ENCODE data around the gene EPS8L2. TPM values are rescaled to one million over a fixed set of nuclear protein-coding genes. Genes with fewer than 3 reads are reported as not detected.

EPS8L2 gene
- 12.3 and 12.6 TPM in 2 replicates for total RNA-seq

GRCh38 chr11:705646-706438 is at the start of gene EPS8L2:
Gene EPS8L2, plus strand, starts transcription at chr11:706231. Its CDS starts 3,177 bp downstream, at chr11:709408.
- intact Hi-C loops (cut with micrococcal nuclease): no loop called here

DNA sequence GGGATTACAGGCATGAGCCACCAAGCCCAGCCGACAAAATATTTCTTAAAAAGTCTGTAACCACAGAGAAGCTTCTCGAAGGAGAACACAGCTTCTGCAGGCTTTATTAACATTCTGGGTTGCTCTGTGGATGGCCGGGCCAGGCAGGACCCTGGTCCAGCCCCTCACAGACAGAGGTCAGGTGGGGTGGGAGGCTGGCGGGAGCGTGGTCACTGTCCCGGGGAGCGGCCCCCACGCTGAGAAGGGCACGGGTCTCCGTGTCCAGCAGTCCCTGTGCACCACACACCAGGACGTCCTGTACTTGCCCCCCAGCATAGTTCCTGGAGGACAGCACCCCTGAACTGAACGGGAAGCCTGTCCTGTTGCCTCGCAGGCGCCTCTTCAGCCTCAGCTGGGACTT is 49.6 kb upstream of the EPS8L2 start:
- intact Hi-C loops (cut with micrococcal nuclease): no loop called here

- intact Hi-C loops (cut with micrococcal nuclease): no loop called here
These were observed 49.2 kb upstream of the EPS8L2 start for GRCh38 chr11:656866-657265.

GRCh38 chr11:657691-658126 is 48.3 kb upstream of the EPS8L2 start:
- intact Hi-C loops (cut with micrococcal nuclease): no loop called here

- intact Hi-C loops (cut with micrococcal nuclease): no loop called here
These were observed 46.4 kb upstream of the EPS8L2 start for GRCh38 chr11:659532-660085.

DNA sequence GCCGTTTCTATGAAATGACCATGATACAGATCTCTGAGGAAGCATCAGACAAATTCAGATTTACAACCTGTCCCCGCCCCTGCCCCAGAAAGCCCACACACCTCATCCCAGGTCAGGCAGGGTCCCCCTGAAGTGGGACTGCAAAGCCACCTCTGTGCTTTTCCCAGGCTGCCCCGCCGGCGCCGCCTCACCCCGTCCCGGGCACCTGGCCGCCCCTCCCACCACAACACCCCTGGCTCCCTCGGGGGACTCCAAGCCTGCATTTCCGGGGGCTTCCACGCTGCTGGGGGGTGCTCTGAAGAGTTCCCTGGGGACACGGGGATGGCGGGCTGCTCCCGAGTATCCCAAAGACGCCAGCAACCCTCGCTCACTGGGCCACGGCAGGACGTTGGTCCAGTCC is 45.8 kb upstream of the EPS8L2 start:
- intact Hi-C loops (cut with micrococcal nuclease): no loop called here

DNA sequence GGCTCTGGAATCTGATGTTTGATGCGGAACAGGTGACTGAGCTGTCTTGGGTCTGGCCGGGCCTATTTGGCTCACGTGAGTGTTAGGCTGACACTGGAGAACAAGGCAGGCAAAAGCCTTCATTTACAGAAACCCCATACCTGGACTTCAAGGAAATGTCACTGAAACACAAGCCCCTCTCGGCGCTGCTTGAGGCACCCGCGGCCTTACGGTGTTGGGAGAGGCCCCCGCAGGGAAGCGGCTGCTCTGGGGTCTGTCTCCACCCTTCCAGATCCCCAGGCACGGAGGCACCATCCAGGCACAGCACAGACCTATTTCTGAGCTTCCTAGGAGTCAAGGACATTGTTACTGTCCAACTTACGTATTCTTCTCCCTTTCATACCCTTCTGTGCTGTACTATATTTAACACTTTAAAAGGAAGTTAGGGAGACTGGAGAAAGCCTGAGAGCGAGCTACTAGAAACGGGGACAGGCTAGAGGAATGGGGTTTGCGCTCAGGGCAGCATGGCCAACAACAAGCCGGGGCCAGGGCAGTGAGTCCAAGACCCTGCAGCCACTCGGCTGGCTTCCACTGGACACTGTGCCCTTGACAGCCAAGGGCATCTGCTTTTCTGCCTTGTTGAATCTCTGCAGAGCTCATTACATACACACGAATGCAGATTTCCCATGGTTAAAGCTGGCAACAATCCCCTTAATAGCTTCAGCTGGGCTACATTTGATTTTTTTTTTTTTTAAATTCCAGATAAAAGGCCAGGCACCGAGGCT is 45.2 kb upstream of the EPS8L2 start:
- intact Hi-C loops (cut with micrococcal nuclease): no loop called here

DNA sequence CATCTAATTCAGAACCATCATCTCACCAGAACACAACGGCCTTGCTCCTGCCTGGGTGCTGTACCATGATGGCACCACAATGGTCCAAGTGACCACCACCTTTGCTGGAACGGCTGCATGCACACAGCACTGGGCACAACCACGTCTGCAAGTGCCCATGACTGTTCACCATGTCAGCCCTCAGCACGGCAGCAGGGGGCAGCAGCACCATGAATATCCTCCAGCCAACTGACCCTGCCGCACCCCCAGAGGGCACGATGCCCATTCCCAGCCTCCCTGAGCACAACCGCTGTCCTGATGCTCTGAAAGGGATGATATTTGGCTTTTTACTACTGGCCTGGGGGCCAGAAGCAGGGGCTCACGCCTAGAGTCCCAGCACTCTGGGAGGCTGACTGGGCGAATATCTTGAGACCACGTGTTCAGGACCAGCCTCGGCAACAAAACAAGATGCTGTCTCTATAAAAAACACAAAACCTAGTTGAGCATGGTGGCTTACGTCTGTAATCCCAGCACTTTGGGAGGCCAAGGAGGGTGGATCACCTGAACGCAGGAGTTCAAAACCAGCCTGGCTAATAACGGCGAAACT is 43.2 kb upstream of the EPS8L2 start:
- intact Hi-C loops (cut with micrococcal nuclease): loop anchor here (1.0 kb wide), 1 partner anchor 61 kb away; no protein-coding TSS in a partner anchor

DNA sequence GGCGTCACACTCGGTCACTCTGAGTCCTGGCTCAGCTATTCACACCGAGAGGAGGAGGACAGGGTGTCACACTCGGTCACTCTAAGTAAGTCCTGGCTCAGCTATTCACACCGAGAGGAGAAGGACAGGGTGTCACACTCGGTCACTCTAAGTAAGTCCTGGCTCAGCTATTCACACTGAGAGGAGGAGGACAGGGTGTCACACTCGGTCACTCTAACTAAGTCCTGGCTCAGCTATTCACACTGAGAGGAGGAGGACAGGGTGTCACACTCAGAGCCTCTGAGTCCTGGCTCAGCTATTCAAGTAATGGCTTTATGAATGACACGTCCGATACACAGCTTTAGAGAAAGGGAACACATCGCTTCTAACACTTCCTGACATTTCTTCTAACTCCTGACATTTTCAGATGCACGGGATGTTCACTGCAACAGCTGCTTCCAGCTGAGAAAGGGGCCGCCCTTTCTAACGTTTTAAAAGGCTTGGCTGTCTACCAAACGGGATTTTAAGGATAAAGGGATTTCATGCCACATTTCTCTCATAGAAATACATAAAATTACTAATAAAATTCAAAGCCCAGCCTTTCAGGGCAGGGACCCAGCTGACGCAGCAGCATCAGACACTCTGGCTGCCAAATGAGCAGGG is 40.8 kb upstream of the EPS8L2 start:
- intact Hi-C loops (cut with micrococcal nuclease): no loop called here

- intact Hi-C loops (cut with micrococcal nuclease): no loop called here
These were observed 40.2 kb upstream of the EPS8L2 start for GRCh38 chr11:665704-666281.

DNA sequence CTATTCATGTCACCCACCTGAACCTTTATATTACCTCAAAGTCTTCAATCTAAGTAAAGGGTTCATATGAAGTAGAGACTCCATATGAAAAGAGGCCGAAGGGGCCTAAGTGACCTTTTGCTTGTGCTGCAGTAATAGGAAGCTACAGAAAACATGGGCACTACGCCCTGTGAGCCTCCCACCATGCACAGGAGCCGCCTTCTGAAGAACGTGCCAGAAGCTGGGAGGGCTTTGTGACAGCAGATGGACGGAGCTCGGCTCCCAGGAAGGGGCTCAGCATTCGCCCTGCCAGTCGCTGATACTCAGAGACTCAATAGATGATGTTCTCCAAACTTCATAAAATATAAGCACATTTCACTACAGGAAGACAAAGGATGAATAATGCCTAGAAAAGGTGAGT is 32.2 kb upstream of the EPS8L2 start:
- intact Hi-C loops (cut with micrococcal nuclease): no loop called here

DNA sequence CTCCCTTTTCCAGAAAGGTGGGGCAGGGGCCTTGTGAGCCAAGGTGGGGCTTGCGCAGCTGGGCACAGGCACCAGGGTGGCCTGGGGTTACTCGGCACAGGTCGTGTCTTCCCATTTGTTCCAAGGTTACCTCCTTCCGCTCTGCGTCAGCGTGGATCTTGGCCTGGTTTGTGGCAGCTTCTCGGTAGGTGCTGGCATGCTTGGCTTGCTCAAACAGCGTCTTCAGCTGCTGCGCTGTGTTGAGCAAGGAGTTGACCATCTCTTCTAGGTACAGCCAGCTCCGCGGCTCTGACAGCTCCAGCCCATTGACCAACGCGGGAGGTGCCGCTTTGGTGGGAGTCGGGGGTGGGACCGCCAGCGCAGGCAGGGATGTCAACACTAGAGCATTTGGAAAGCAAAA is 31.6 kb upstream of the EPS8L2 start:
- intact Hi-C loops (cut with micrococcal nuclease): no loop called here

- intact Hi-C loops (cut with micrococcal nuclease): no loop called here
These were observed 27.7 kb upstream of the EPS8L2 start for GRCh38 chr11:678297-678696.

DNA sequence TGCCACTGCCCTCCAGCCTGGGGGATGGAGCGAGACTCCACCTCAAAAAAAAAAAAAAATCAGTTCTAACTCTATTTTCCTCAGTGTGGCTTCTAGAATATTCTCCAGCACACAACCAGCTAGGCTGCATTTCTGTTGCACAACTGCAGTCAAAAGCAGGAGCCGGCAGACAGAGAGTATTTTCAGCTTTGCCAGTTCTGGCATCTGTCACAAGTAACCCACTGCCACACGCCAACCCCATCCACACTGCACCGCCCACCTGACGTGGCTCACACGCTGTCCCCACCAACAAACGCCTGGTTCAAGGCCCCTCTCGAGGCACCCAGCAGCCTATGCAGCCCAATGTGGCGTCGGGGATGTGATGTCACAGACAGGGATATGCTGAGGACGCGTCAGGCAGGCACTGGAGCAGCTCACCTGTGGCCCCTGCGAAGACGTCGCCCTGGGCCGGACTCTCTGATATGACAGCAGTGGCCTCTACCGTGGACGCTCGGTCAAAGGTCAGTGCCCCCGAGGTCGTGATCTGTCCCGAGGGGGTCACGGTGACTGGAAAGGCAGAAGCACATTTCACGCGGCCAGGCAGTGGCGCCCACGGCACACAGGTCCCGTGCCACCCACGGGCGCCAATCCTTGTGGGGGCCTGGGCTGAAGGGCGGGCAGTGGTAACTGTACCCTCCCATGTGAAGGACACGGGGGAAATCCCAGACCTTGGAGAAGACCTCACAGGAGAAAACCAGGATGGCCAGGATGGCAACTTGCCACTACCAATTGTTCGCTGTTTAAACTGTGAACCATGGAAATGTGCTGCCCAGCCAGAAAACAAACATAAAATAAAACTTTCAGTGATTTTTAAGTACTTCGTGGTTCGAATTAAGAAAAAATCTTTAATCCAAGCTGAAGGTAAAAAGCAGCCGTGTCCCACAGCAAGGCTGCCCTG is 26.5 kb upstream of the EPS8L2 start:
- intact Hi-C loops (cut with micrococcal nuclease): no loop called here

DNA sequence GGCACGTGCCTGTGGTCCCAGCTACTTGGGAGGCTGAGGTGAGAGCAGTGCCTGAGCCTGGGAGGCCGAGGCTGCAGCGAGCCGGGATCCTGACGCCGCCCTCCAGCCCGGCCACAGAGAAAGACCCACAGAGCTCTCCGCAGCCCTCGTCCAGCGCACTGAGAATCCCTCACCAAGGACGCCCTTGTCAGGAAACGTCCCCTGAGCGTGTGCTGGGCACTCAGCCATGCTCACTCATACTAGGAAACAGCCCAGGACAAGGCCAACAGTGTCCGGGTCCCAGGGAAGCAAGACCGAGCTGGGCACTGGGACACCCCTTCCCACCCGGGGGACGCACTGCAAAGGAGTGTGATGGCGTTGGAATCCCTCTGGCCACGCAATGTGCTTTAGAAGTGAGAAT is 25.6 kb upstream of the EPS8L2 start:
- intact Hi-C loops (cut with micrococcal nuclease): no loop called here

DNA sequence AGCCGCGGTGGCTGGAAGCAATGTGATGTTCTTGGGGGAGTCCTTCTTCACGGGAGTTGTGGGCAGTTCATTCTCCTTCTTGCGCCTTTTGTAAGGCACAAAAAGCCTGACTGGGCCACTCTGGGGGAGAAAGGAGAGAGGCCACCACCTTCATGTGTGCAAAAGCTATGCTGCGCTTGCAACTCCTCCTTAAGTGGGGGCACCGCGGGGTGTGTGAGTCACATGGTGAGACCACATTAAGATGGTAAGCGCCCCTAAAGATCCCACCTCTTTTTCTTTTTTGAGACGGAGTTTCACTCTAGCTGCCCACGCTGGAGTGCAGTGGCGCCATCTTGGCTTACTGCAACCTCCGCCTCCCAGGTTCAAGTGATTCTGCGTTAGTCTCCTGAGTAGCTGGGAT is 25.1 kb upstream of the EPS8L2 start:
- intact Hi-C loops (cut with micrococcal nuclease): no loop called here

GRCh38 chr11:686451-687243 is 19.4 kb upstream of the EPS8L2 start:
- intact Hi-C loops (cut with micrococcal nuclease): no loop called here

DNA sequence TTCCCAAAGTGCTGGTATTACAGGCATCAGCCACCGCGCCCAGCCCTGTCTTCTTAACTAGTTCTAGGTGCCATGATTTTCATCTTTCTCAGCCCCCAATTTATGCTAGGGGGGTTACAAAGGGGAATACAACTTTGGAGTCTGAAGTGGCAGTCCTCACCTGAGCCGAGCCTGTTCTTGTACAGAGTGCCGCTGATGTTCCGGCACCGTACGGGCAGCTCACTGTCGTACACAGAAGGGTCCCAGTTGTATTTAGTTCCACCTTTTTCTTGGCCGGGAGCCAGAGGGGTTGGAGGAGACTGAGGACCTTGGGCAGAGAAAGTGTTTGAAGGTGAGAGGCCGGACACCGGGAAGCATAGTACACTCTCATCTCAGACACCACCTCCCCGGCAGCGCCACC is 18.3 kb upstream of the EPS8L2 start:
- intact Hi-C loops (cut with micrococcal nuclease): no loop called here

GRCh38 chr11:688681-689080 is 17.4 kb upstream of the EPS8L2 start:
- intact Hi-C loops (cut with micrococcal nuclease): no loop called here
